ENCODE results near the gene SERPINB3.
"Not testable (repeated sequence)": the region's sequence is repeated elsewhere in the genome, so short reads cannot be mapped to it uniquely, and the experiment has no call there.

DNA sequence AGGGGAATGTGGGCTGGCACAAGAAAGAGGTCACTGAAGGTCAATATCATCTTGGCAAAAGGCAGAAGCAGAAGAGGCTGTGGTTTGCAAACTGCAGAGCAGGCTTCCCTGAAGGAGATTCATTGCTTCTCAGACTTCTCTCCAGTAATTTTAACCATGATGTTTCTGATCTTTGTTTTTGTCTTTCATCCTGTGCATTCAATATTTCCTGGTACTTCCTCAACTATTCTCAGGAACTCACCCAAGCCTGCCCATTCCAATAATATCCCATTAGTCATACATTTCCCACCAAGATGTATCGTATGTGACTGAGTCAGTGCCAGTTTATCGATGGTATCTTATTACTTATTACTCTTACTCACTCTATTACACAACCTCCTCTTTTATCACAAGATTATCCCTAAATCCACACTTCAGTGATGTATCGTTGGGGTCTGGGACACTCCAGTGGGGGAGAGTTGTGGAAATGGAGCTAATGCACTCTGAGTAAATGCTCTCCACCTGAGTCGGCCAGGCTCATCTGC lies 20.5 kb downstream of the SERPINB3 start:
- TF ChIP-seq CTCF (conservative IDR thresholded peaks at IDR 0.05 in 1 of 2, IDR thresholded peaks at IDR 0.05 in 1 of 2; ENCODE audit: extremely low read depth in 1 of 2, insufficient read depth in 1 of 2, low read depth in 1 of 2, low read length in 2 of 2); EZH2 (IDR thresholded peaks at IDR 0.05; ENCODE audit: borderline replicate concordance, low read length): not testable (repeated sequence)

All from mammary epithelial cell (primary cell).